Activated CD8-positive, alpha-beta memory T cell treated with anti-CD3 and anti-CD28 coated beads for 4 hours (primary cell): ENCODE results near the gene PIMREG.

Experiments
- DNase-seq, 2 donors: peaks; one replicate each; pipeline ENCODE4 v3.0.0-alpha.2; 2020; ENCODE audit warnings: low read depth in 2 of 2

The PIMREG gene

DNA sequence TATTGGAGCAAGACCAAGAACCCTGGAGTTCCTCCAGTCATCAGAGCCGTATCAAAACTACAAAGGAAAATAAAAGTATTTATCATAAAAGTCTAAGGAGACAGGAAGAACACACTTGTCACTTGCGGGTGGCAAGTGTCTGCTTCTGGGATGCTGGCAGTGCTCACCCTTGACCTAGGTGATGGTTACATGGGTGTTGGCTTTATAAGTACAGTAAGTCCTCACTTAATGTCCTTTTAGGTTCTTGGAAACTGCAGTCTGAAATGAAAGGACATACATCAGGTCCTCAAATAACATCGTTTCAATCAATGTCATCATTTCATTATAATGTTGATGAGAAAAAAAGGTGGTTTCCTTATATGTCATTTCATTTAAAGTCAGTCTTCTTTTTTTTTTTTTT is 6.3 kb upstream of the PIMREG start:
- DNase-seq, result no peak

DNA sequence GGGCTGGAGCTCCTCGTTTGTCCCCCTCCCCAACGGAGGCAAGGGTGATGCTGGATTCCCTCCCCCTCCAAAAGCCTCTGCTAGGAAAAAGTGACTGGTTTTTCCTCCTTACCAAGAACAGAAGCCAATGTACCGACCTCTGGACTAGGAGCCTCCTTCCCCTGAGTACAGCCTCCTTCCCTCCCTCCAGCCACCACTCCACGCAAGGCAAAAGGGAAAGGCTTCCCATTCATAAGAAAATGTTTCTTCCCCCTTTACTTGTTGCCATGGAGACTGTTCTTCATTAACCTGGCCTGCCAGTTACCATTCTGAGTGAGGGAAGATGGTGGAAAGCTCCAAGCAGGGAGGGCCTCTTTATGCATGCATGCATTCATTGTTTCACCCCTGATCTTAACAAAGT is 4.3 kb upstream of the PIMREG start:
- DNase-seq, result no peak

DNA sequence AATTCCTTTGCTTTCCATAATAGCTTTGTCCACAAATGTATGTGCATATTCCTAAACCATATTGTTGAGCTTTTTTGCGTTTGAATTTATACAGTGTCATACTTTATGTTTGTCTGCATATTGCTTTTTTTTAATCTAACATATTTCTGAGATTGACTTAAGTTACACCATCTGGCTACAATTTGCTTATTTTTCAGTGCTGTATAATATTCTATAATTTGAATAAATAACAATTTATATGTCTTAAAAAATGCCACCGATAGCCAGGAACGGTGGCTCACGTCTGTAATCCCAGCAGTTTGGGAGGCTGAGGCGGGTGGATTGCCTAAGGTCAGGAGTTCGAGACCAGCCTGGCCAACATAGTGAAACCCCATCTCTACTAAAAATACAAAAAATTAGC is 1.5 kb upstream of the PIMREG start:
- no peak for DNase-seq

DNA sequence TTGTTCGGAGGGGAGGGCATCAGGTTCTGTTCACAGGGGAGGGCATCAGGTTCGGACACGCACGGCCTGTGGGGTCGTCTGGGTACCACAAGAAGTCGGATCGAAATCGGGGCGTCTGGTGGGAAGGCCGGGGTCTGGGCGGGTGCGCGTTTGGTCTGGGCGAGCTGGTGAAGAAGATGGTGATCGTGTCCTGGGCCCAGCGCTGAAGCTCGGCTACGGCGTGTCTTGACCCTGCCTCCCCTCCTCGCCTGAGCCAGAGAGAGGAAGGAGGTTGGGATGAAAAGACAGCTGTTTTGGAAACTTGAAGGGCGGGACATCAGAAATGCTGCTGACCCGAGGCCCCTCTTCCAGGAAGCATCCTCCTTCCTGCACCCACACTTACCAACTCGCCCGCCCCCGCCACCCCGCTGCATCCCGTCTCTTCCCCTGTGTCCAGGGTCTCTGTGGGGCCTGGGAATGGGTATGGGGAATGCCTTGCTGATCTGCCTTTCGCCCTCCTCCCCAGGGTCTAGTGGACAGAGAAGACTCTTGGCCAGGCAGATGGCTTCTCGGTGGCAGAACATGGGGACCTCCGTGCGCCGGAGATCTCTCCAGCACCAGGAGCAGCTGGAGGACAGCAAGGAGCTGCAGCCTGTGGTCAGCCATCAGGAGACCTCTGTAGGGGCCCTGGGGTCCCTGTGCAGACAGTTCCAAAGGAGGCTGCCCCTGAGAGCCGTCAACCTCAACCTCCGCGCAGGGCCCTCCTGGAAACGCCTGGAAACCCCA is 498 bp downstream of the PIMREG start:
- DNase-seq, result no peak

DNA sequence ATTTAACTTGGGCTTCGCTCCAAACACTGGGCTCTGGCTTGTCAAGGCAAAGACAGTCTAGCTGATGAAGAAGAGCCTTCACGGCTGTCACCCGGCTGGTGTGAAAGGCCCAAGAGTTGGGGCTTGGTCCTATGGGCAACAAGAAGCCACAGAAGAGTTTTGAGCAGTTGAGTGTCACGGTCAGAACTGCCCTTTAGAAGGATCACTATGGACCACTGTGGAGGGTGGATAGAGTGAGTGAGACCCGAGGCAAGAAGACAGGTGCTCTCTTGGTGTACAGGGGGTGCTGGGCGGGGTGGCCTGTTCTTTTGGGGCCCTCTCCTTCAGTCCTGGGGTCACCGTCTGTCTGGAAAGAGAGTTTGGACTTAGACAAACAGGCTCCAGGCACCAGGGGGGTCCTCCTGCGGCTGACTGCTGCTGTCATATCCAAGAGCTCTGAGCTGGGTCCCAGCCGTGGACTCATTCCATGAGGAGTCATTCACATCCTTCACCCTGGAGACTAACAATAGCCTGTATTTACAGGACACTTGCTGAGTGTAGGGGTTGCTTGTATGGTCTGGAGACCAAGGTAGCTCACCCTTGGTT is 2.4 kb downstream of the PIMREG start:
- DNase-seq, result no peak

DNA sequence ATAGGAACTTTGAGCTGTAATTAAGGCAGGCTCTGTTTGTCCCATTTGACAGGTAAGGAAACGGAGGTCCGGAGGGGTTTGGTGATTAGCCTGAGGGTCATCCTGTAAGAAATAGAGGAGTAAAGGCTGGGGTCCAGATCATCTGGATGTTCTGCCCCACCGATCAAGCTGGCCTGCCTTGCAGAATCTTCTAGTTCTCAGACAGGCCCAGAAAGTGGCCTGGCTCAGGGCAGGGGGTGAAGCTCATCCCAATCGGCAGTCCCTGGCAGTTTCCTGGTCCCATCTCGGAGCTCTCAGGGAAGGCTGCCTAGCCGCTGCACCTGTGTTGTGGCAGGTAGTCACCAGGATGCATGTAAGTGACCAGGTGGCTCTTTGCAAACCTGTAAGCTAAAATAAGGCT is 4.2 kb downstream of the PIMREG start:
- no peak for DNase-seq

DNA sequence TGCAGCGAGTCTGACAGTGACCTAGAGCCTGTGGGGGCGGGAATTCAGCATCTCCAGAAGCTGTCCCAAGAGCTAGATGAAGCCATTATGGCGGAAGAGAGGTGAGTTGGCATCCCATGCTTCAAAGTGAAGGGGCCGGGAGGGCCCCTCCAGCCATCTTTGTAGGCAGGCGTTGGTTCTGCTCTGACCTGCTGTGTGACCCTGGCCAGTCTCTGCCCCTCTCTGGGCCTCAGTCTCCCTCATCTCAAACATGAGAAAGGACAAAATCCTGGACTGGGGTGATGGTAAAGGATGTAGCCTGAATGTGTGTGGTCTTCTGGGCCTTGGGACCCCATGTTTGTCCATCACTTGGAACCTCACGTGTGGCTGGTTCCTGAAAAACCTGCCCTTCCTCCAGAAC is 5.1 kb downstream of the PIMREG start:
- no peak for DNase-seq

DNA sequence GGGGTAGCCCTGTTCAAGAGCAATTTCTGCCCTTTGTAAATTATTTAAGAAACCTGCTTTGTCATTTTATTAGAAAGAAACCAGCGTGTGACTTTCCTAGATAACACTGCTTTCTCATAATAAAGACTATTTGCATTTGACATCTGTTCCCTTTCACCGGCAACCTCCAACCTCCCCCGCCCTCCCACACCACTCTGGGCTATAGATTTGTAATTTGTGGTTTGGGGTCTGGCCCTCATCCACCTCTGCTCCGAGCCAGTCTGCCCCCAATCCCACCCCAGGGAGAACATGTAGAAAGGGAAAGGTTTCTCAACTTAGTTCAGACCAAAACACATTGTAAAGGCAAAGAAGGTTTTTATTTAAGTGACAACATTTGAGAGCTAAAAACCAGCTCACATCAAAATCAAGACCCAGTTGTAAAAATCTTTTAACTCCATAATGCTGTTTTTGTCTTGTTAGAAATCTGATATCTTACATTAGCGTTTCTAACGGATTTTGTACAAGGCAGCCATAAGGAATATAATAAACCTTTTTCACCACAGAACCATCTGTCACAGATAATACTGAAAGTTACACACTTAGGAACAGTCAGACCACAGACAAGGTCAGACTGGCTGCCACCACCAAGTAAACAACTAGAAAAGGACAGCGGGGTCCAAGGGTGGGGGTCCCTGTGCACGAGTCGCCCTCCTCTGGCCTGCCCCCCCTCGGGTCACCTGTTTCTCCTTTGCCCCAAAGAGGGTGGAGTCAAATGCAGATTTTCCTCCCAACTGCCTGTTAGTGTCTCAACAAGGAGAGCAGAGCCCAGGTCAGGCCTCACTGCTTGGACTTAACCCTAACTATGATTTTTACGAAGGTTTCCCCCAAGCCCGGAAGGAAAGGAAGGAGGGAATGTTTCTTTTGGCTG is 6.9 kb downstream of the PIMREG start:
- no peak for DNase-seq

DNA sequence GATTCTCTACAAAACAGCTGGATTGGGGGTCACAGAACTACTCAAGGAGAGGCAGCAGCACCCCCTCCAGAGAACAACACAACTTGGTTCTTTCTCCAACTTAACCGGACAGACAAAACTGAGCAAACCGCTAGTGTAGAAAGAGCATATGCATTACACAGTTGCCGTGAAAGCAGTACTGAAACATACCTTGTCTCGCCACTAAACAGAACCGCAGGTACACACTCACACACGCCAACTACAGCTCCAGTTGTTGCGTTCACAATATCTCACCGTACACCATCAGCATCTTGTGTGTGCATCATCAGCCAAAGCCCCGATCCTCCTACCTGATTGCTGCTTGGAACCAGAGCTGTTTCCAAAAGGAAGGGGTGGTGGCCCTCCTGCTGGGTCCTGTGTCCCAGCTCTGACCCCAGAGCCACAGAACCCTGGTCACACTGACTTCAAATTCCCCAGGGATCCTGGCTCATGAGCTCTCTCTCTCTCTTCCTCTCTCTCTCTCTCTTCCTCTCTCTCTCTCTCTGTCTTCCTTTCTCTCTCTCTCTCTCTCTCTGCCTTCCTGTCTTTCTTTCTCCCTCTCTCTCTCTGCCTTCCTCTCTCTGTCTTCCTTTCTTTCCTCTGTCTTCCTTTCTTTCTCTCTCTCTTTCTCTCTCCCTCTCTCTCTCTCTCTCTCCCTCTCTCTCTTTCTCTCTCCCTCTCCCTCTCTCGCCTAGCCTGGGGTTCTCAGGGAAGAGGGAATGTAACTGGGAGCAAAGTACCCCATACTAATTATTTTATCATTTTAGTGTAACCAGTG is 8.4 kb downstream of the PIMREG start:
- DNase-seq, result no peak

DNA sequence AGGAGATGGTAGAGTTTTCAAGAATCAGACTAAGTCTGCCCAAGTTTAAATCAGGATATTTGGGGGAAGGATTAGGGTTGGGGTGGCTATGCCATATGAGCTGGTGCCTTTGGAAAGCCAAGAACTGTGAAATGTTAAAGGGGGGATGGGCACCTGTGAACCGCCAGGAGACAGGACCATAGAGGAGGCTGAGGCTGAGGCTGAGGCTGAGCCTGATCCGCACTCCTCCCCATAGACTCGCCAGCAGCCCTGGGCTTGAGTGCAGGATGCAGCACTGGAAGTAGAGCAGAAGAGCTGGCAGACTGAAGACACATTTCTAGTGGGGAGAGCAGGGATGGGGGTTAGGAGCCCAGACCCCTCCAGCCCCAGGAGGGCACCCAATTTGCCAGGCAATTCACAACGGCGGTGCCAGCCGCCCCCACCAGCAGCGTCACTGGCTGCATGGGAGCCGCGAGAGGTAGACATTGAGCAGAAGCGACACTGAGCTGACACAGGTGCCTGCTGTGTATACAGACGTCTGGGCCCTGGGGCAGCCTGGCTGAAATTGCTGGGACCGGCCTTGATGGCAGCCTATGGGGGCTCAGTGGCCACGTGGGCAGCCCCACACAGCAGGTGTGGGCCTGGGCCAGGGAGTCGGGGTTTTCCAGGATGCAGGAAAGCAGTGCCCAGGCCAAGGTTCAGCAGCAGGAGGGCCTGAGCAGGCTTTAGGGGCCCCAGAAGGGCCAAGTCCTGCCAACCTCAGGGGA is 9.2 kb downstream of the PIMREG start:
- DNase-seq, result no peak

DNA sequence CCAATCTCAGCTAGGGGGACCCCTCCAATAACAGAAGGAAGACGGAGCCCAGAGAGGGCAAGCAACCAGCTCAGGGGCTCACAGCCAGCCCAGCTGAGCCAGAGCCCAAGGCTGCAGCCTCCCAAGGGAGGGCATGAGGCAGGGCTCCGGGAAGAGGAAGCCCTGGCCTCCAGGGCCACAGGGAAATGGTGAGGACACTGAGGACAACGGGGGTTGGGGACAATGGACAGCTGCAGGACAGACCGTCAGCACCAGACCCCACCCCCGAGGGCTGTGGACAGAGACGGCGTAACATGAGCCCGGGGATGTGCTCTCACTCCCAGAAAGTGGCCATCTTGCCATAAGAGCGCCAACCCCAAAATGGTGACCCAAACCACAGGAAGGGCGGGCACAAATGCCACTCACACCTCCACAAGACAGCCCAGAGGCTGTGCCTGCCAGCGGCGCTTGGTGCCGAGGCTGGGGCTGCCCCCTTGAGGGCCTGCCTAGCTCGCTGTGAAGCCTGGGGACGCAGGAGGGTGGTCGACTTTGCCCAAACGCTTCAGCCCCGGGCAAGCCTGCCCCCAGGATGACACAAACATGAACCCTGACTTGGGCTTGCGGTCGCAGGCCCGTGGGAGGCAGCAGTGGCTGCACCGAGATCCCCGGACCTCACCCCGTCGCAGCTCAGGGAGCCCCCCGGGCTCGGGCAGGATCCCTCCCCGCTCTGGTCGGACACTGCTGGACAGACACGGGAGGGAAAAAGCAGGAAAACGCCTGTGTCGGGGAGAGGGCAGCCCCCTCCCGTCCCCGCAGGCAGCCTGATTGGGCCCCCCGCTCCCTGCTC is 10.5 kb downstream of the PIMREG start:
- DNase-seq, result no peak

DNA sequence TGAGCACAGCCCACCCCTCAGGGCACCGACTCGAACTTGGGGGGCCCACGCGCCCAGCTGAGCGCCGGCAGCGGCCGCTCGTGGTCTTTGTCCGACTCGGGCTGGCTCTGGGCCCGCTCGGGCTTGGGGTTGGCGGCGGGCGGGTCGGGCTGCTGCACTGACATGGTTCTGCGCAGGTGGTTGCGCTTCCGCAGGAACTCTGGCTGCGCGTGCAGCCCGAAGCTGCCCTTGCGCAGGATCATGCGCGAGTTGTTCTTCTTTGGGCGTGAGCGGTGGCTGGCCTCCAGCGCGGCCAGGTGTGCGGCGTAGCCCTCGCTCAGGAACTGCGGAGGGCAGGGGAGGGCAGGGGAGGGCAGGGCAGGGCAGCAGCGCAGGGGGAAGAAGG is 11.1 kb downstream of the PIMREG start:
- no peak for DNase-seq

DNA sequence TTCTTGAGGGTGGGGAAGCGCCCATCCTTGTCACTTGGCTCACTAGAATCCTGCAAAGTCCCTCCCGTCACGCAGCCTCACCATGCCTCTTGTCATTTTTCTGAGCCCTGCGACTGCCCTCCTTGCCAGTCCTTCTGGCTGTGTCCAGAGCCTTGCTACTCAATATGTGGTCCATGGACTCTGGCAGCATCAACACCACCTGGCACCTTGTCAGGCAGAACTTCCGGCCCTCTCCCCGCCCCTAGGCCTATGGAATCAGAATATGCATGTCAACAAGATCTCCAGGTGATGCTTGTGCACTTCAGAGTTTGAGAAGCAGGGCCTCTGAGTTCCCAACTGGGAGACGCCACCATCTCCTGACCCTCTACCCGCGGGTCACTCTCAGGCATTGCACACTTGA is 12.1 kb downstream of the PIMREG start:
- no peak for DNase-seq

DNA sequence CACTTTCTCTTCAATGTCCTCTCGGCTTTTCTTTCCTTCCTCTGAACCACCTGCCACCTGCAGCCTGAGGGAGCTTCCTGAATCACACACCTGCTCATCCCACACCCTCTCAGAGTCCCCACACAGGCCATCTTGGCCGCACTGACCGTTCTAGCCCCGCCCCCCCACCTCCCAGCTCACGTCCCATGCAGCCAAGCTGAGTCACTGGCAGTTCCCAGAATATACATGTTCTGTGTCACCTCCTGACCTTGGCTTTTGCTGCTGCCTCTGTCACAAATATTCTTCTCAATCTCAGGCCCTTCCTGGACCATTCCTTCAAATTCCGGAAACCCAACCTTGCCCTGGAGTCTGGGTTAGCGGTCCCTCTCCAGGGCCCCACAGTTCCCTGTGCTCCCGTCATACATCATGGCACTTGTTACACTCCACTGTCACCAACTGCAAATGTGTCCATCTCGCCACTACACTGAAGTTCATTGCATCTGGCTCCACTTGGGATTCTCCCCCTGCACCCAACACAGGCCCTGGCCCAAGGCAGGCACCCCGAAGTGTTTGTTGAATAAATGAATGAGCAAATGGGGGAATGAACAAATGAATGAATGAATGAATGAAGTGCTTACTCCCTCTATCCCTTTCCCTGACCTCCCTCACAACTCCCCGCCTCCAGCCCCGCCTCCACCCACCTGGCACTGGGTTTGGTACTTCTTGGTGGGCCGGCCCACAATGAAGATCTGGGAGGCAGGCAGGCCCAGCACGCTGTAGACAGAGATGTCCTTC is 12.8 kb downstream of the PIMREG start:
- DNase-seq, result no peak

DNA sequence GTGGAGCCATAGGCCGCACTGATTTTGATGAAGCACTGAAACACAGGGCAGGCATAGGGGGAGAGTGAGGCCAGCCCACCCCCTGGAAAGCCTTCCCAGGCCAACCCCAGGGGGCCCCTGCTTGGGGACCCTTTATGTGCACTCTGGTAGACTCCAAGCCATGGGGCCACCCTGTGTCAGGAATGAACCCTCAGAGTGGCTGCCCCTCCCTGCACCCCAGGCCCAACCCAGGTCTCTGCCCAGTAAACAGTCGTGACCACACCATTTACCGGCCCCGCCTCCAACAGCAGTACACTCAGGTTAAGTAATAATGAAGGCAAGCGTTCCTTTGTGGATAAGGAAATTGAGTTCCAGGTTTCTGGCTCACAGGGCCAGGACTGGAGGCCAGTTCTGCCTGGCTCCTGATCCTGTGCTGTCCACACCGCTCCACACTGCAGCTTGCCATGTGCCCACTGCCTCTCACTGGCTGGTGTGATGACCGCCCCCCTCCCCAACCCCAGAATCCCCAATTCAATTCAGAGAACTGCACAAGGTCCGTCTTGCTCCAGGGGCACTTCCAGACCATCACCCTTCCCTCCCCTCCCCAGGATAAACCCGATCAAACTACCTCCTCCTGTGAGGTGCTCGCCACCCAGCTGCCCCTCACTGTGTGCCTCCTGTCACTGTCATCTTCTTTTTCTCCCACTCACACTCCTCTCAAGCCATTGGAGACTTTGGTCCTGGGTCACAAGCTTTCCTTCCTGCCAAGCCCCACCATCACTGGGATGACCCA is 13.6 kb downstream of the PIMREG start:
- no peak for DNase-seq

DNA sequence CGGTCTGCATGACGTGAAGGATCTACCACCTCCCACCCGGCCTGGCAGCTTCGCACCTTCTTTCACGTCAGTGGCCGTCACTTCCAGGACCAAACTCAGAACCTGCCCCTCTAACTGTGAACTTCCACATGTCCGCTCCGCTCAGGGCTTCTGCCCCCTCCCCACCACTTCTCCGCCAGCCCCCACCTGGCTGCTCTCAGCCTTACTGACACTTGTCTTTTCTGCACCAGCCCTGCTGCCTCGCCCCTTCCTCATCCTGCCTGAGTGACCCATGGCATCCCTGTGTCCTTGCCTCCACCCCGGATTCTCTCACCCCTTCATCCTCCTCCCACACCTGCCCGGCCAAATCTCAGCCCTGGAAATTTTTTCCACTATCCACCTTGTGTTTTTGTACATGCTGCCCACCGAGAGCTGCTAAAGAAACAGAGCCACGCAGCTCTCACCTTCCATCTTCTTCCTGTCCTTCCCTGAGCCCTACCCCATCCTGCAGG is 14.2 kb downstream of the PIMREG start:
- DNase-seq, result no peak

DNA sequence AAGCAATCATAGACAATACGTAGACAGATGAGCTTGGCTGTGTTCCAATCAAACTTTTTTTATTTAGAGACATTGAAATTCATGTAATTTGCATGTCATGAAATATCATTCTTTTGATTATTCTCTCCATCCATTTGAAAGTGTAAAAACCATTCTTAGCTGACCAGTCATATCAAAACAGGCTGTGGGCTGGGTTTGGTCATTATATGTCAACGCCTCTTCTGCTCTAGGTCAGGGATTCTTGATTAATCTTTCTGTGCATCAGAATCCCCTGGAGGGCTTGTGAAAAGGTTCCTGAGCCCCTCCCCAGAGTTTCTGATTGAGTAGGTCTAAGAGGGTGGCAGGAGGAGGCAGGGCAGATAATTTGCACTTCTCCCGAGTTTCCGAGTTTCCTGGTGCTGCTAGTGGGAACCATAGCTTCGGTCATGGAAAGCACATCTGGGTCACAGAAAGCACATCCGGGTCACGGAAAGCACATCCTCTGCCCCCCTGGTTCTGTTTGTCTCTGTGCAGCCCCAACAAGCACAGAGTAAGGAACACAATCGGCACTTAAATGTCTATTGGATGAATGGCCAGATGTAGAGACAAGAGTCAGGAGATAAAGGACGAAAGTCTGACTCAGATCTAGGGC is 16.4 kb downstream of the PIMREG start:
- no peak for DNase-seq

DNA sequence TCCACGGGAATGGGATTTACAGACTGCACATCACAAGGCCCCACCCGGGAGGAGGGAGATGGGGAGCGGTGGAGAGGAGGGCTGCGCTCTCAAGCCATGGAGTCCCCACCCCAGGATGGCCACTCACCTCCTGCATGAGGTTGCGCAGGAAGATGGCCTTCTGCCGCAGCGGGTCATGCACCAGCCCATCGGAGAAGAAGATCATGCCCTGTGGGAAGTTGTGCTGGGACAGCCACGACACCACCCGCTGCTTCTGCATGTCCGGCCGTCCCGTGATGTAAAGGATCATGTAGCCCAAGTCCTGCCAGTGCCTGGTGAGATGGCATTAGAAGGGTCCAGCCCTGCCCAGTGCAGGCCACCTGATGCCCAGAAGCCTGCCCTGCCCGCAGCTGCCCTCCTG is 17.0 kb downstream of the PIMREG start:
- DNase-seq, result no peak
